Inflammatory macrophage treated with lipopolysaccharide for 1 hour (primary cell): ENCODE results near the gene ATP8A2.
"Not testable (repeated sequence)": the region's sequence is repeated elsewhere in the genome, so short reads cannot be mapped to it uniquely, and the experiment has no call there.

Source experiments
- DNase-seq, 2 donors: peaks; one replicate each; pipeline ENCODE4 v3.0.0-alpha.2; 2020 to 2022

The ATP8A2 gene

GRCh38 chr13:25570185-25570584 is 198.4 kb downstream of the ATP8A2 start:
- DNase-seq, result no peak

GRCh38 chr13:25571237-25571636 is 199.5 kb downstream of the ATP8A2 start:
- DNase-seq, result no peak

GRCh38 chr13:25572171-25572570 is 200.4 kb downstream of the ATP8A2 start:
- not testable (repeated sequence) for DNase-seq

- DNase-seq, result peak; percentile 52 to 73
These were observed 202.9 kb downstream of the ATP8A2 start for GRCh38 chr13:25574437-25575411.

- no peak for DNase-seq
These were observed 203.8 kb downstream of the ATP8A2 start for GRCh38 chr13:25575562-25575961.

- no peak for DNase-seq
These were observed 206.8 kb downstream of the ATP8A2 start for GRCh38 chr13:25578526-25578925.

- no peak for DNase-seq
These were observed 207.4 kb downstream of the ATP8A2 start for GRCh38 chr13:25579221-25579620.

- no peak for DNase-seq
These were observed 209.6 kb downstream of the ATP8A2 start for GRCh38 chr13:25581351-25581750.

GRCh38 chr13:25584087-25584486 is 212.3 kb downstream of the ATP8A2 start:
- DNase-seq, result no peak

GRCh38 chr13:25585000-25585399 is 213.2 kb downstream of the ATP8A2 start:
- DNase-seq, result no peak

GRCh38 chr13:25587326-25587980 is 215.7 kb downstream of the ATP8A2 start:
- no peak for DNase-seq

- no peak for DNase-seq
These were observed 216.7 kb downstream of the ATP8A2 start for GRCh38 chr13:25588336-25589060.

GRCh38 chr13:25598421-25598820 is 226.6 kb downstream of the ATP8A2 start:
- no peak for DNase-seq

GRCh38 chr13:25602176-25602575 is 230.4 kb downstream of the ATP8A2 start:
- no peak for DNase-seq

- DNase-seq, result no peak
These were observed 232.3 kb downstream of the ATP8A2 start for GRCh38 chr13:25604106-25604505.

GRCh38 chr13:25607096-25607495 is 235.3 kb downstream of the ATP8A2 start:
- no peak for DNase-seq

GRCh38 chr13:25608181-25608580 is 236.4 kb downstream of the ATP8A2 start:
- no peak for DNase-seq

- DNase-seq, result no peak
These were observed 244.9 kb downstream of the ATP8A2 start for GRCh38 chr13:25616674-25617073.

GRCh38 chr13:25619897-25620296 is 248.1 kb downstream of the ATP8A2 start:
- DNase-seq, result no peak

GRCh38 chr13:25625414-25625813 is 253.6 kb downstream of the ATP8A2 start:
- no peak for DNase-seq

- no peak for DNase-seq
These were observed 258.6 kb downstream of the ATP8A2 start for GRCh38 chr13:25630329-25630900.

- no peak for DNase-seq
These were observed 260.6 kb downstream of the ATP8A2 start for GRCh38 chr13:25632166-25632888.
